SK-N-SH (cell line): ENCODE results near the gene PANK4. TPM values are rescaled to one million over a fixed set of nuclear protein-coding genes. Genes with fewer than 3 reads are reported as not detected.

Source experiments
- CTCF ChIA-PET: fragments of 300-600, 350-600 bp; formaldehyde crosslinking; extraction: SDS; loops from one replicate; lab custom pipeline; 2021; lab: Yijun Ruan, JAX
- POLR2A ChIA-PET: fragments of 350-600 bp; sonication (Branson Sonifier 250); formaldehyde crosslinking; extraction: SDS; loops from one replicate; lab custom pipeline; 2020; ENCODE audit warnings: antibody characterized with exemption, inconsistent platforms; lab: Yijun Ruan, JAX
- DNase-seq: peaks from one replicate; pipeline ENCODE4 v3.0.0; 2012
- H2AFZ ChIP-seq: fragments of 200-600 bp; sonication (generic); 2 replicates; pipeline ENCODE4 v1.8.1; 2016; ENCODE audit warnings: antibody characterized with exemption, mild to moderate bottlenecking, low read depth
- H3F3A ChIP-seq: fragments of 200-600 bp; sonication (generic); replicated peaks from 2 replicates; pipeline ENCODE3; 2016; ENCODE audit warnings: antibody characterized with exemption, mild to moderate bottlenecking; ENCODE audit not compliant: insufficient read depth
- H3K27ac ChIP-seq, 2 experiments: fragments of 200-500 bp in 1 of 2; fragments of 200-600 bp in 1 of 2; sonication (Bioruptor generic) in 1 of 2; sonication (generic), shearing (Covaris generic) in 1 of 2; 2 replicates each; pipeline versions ENCODE4 v1.5.1 to v1.6.1; 2014 to 2016; ENCODE audit warnings: low read depth in 2 of 2, inconsistent platforms in 1 of 2, low read length in 1 of 2, mild to moderate bottlenecking in 1 of 2, mixed read lengths in 1 of 2
- H3K27me3 ChIP-seq: fragments of 200-600 bp; sonication (generic), shearing (Covaris generic); 2 replicates; pipeline ENCODE4 v1.6.1; 2016; ENCODE audit warnings: mixed run types; ENCODE audit not compliant: insufficient read depth
- H3K36me3 ChIP-seq, 2 experiments: fragments of 200-500 bp in 1 of 2; fragments of 200-600 bp in 1 of 2; sonication (Bioruptor generic) in 1 of 2; sonication (generic) in 1 of 2; replicated peaks in 1 of 2; 2 replicates each; pipeline versions ENCODE3 to v1.5.1; 2014 to 2016; ENCODE audit warnings: low read length in 1 of 2, mild to moderate bottlenecking in 1 of 2; ENCODE audit not compliant: insufficient read depth in 2 of 2, control insufficient read depth in 1 of 2
- H3K4me1 ChIP-seq, 2 experiments: fragments of 200-500 bp in 1 of 2; fragments of 200-600 bp in 1 of 2; sonication (Bioruptor generic) in 1 of 2; sonication (generic), shearing (Covaris generic) in 1 of 2; 2 replicates each; pipeline versions ENCODE4 v1.5.1 to v1.6.1; 2014 to 2016; ENCODE audit warnings: low read depth in 1 of 2, low read length in 1 of 2, mixed run types in 1 of 2; ENCODE audit not compliant: insufficient read depth in 2 of 2, control insufficient read depth in 1 of 2
- H3K4me2 ChIP-seq: fragments of 200-600 bp; sonication (generic), shearing (Covaris generic); 2 replicates; pipeline ENCODE4 v1.6.1; 2017; ENCODE audit warnings: mixed run types
- H3K4me3 ChIP-seq, 2 experiments: fragments of 200-500 bp in 1 of 2; fragments of 200-600 bp in 1 of 2; sonication (Bioruptor generic) in 1 of 2; sonication (generic), shearing (Covaris generic) in 1 of 2; 2 replicates each; pipeline versions ENCODE4 v1.5.1 to v1.8.1; 2014 to 2016; ENCODE audit warnings: low read depth in 2 of 2, inconsistent platforms in 1 of 2, low read length in 1 of 2, mild to moderate bottlenecking in 1 of 2, mixed read lengths in 1 of 2, moderate library complexity in 1 of 2
- H3K79me2 ChIP-seq: fragments of 200-600 bp; sonication (generic); 2 replicates; pipeline ENCODE4 v1.8.1; 2017; ENCODE audit warnings: mild to moderate bottlenecking; ENCODE audit not compliant: insufficient read depth
- H3K9ac ChIP-seq: fragments of 200-600 bp; sonication (generic); 2 replicates; pipeline ENCODE4 v1.6.1; 2017; ENCODE audit warnings: mixed run types
- H3K9me2 ChIP-seq: fragments of 200-600 bp; sonication (generic); 2 replicates; pipeline ENCODE4 v1.6.1; 2017; ENCODE audit warnings: mixed run types
- H3K9me3 ChIP-seq: fragments of 200-600 bp; sonication (generic); 2 replicates; pipeline ENCODE4 v1.6.1; 2017; ENCODE audit warnings: mixed run types, mild to moderate bottlenecking, moderate library complexity
- H4K20me1 ChIP-seq: fragments of 200-600 bp; sonication (generic); 2 replicates; pipeline ENCODE4 v1.6.1; 2017; ENCODE audit warnings: mild to moderate bottlenecking, mixed run types; ENCODE audit not compliant: insufficient read depth
- EP300 ChIP-seq, 2 experiments: IDR thresholded peaks; 2 replicates each; pipeline versions ENCODE4 v1.4.0 to v1.6.1; 2012; ENCODE audit warnings: borderline replicate concordance in 1 of 2, low read depth in 1 of 2, low read length in 1 of 2
- FOSL2 ChIP-seq: IDR thresholded peaks from 2 replicates; pipeline ENCODE4 v1.4.0; 2012; ENCODE audit warnings: low read depth, mild to moderate bottlenecking, moderate library complexity, borderline replicate concordance
- GATA2 ChIP-seq: sonication (generic); formaldehyde crosslinking; IDR thresholded peaks from 2 replicates; pipeline ENCODE4 v1.5.0; 2020; ENCODE audit warnings: mild to moderate bottlenecking, missing genetic modification reagents
- MEF2A ChIP-seq: IDR thresholded peaks from 2 replicates; pipeline ENCODE4 v1.4.0; 2012; ENCODE audit warnings: low read depth, borderline replicate concordance
- MXI1 ChIP-seq: IDR thresholded peaks from 2 replicates; pipeline ENCODE4 v1.6.1; 2012; ENCODE audit warnings: mild to moderate bottlenecking, low read depth, low read length, improper control_type of control experiment
- POLR2AphosphoS5 ChIP-seq: IDR thresholded peaks from 2 replicates; pipeline ENCODE4 v1.6.1; 2012; ENCODE audit warnings: low read depth, low read length
- RAD21 ChIP-seq: IDR thresholded peaks from 2 replicates; pipeline ENCODE4 v1.6.1; 2012; ENCODE audit warnings: mild to moderate bottlenecking, low read length
- REST ChIP-seq: IDR thresholded peaks from 2 replicates; pipeline ENCODE4 v1.6.1; 2012; ENCODE audit warnings: mild to moderate bottlenecking, low read depth, low read length, moderate library complexity
- RFX5 ChIP-seq: IDR thresholded peaks from 2 replicates; pipeline ENCODE4 v1.6.1; 2012; ENCODE audit warnings: mild to moderate bottlenecking, improper control_type of control experiment, low read length
- SMC3 ChIP-seq: IDR thresholded peaks from 2 replicates; pipeline ENCODE4 v1.6.1; 2012; ENCODE audit warnings: low read depth, low read length, improper control_type of control experiment
- TCF12 ChIP-seq: IDR thresholded peaks from 2 replicates; pipeline ENCODE4 v1.4.0; 2012
- WGBS: methylation state at CpG from one replicate; pipeline ENCODE4 v1.1.6; 2017; ENCODE audit warnings: low lambda C conversion rate; 5-methylcytosine and 5-hydroxymethylcytosine counted together
- polyA plus RNA-seq, 3 experiments: library from polyadenylated mRNA; depleted of rRNA; stranded (reverse); fragments of >200 nt; gene quantifications; 2 replicates each; pipeline ENCODE4 v1.2.3, GENCODE V29; 2012

The PANK4 gene
- polyA plus RNA-seq, 1 of the 3 experiments (the other 2 are of a cell fraction) = 16.6 TPM

DNA sequence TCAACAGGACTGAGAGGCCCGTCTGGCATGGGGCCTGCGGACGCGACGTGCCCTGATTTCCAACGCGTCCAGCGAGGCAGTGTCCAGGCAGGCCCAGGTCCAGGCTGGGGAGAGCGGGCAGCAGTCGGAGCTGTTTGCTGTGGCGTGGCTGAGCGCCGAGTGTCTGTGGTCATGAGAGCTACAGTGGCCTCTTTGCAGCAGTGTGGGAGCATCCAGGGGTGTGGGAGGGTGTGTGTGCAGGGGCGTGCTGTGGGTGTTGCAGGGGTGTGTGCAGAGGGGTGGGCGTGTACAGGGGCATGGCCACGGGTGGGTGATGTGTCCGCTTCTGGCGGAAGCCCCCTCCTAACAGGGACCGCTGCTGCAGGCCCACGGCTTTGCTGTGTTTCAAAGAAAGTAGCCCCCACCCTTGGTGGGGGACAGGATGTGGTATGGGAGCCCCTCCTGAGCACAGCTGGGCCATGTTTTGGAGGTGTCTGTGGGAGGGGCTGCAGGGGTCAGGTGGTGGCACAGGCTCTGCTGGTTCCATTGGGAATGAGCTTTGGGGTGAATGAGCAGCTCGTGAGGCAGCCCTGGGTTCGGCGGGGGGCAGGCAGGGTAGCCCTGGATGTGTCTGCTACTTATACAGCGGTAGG, 32.6 kb downstream of the PANK4 start:
- Histone ChIP-seq H3K4me2 (no peak overlapping the region), H3K9me3 (no peaks in the 10 kb centered on the region), H3K79me2 (no peaks in the 10 kb centered on the region), H3F3A (no peaks in the 10 kb centered on the region), H3K27me3 (no peaks in the 10 kb centered on the region), H3K9me2 (no peaks in the 10 kb centered on the region), H3K36me3 (no peaks in the 10 kb centered on the region), H4K20me1 (no peaks in the 10 kb centered on the region), H3K4me1 (no peaks in the 10 kb centered on the region), H3K4me3 (no peak overlapping the region), H3K27ac (no peak overlapping the region), H2AFZ (no peak overlapping the region), H3K9ac (no peak overlapping the region)
- DNase-seq = no peak
- POLR2A ChIA-PET = no interaction called here
- CTCF ChIA-PET = interaction anchor here (1.4 to 2.5 kb wide), 2 partner anchors 9 to 54 kb away, joined by 3 to 10 read pairs; no protein-coding TSS in a partner anchor
- TF ChIP-seq MEF2A = no peak
- TF ChIP-seq RFX5 = no peak
- TF ChIP-seq TCF12 = no peak
- no peak for TF ChIP-seq SMC3
- WGBS = 86% methylated on average over 18 of the region's 24 CpGs

- Histone ChIP-seq H3F3A (no peaks in the 10 kb centered on the region), H3K36me3 (no peaks in the 10 kb centered on the region), H3K79me2 (no peaks in the 10 kb centered on the region), H3K4me1 (no peaks in the 10 kb centered on the region), H4K20me1 (no peaks in the 10 kb centered on the region), H3K9me2 (no peaks in the 10 kb centered on the region), H3K9ac (no peak overlapping the region), H3K9me3 (no peaks in the 10 kb centered on the region), H3K27ac (no peak overlapping the region), H3K4me2 (no peak overlapping the region), H2AFZ (no peak overlapping the region), H3K4me3 (no peak overlapping the region), H3K27me3 (no peaks in the 10 kb centered on the region)
- DNase-seq = no peak
- TF ChIP-seq MXI1 (no peak), SMC3 (no peak), REST (no peak), FOSL2 (no peak), POLR2AphosphoS5 (no peak), RFX5 (no peak), GATA2 (CRISPR knock-in tag) (no peak), EP300 (IDR thresholded peaks at IDR 0.05; ENCODE audit: borderline replicate concordance in 1 of 2, low read depth in 1 of 2, low read length in 1 of 2) (no peak), RAD21 (no peak)
- WGBS = 61% methylated on average over 4 of the region's 19 CpGs
- CTCF ChIA-PET = interaction anchor here (2.5 kb wide), 1 partner anchor 55 kb away, joined by 10 read pairs; no protein-coding TSS in a partner anchor
- POLR2A ChIA-PET = interaction anchor here (0.6 kb wide), 1 partner anchor 13 kb away, joined by 4 read pairs; no protein-coding TSS in a partner anchor
Observed at GRCh38 chr1:2493218-2493617, 33.2 kb downstream of the PANK4 start.
